Endothelial cell of umbilical vein (primary cell): Measurements from ENCODE around the gene GALNT3.

ENCODE experiments used
- EZH2 ChIP-seq: IDR thresholded peaks from 2 replicates; pipeline ENCODE4 v1.6.1; 2012; ENCODE audit warnings: borderline replicate concordance, low read depth, mild to moderate bottlenecking, moderate library complexity, low read length, inconsistent platforms; ENCODE audit not compliant: severe bottlenecking
- POLR2A ChIP-seq: IDR thresholded peaks from 2 replicates; pipeline ENCODE4 v1.6.1; 2012; ENCODE audit warnings: low read depth, mild to moderate bottlenecking, control low read depth, low read length
- POLR2AphosphoS5 ChIP-seq: IDR thresholded peaks from 2 replicates; pipeline ENCODE4 v1.6.1; 2012; ENCODE audit warnings: low read depth, mild to moderate bottlenecking, control low read depth, low read length, moderate library complexity; ENCODE audit not compliant: insufficient read depth
- TF ChIP-seq, protein P1 (sequence below), 2 donors: IDR thresholded peaks; 1 replicate in 1 of 2; 2 replicates in 1 of 2; pipeline ENCODE4 v1.5.1; 2011; ENCODE audit warnings: low read length in 2 of 2, mild to moderate bottlenecking in 2 of 2, moderate library complexity in 2 of 2, control low read depth in 1 of 2, inconsistent platforms in 1 of 2, low read depth in 1 of 2; ENCODE audit not compliant: insufficient read depth in 1 of 2; ENCODE audit errors: extremely low read depth in 1 of 2
- TF ChIP-seq, protein P2 (sequence below): IDR thresholded peaks from 2 replicates; pipeline ENCODE4 v1.6.1; 2011; ENCODE audit not compliant: insufficient read depth, insufficient read length

DNA sequence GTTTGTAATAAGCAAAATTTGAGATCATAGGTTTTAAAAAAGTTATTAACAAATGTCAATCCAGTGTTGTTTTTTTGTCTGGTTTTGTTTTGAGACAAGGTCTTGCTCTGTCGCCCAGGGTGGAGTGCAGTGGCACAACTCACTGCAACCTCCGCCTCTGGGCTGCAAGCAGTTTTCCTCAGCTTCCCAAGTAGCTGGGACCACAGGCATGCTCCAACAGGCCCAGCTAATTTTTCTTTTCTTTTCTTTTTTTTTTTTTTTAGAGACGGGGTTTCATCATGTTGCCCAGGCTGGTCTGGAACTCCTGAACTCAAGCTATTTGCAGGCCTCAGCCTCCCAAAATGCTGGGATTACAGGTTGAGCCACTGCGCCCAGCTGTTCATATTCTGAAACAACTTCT lies 31.3 kb downstream of the GALNT3 start:
- TF ChIP-seq, protein P1, sequence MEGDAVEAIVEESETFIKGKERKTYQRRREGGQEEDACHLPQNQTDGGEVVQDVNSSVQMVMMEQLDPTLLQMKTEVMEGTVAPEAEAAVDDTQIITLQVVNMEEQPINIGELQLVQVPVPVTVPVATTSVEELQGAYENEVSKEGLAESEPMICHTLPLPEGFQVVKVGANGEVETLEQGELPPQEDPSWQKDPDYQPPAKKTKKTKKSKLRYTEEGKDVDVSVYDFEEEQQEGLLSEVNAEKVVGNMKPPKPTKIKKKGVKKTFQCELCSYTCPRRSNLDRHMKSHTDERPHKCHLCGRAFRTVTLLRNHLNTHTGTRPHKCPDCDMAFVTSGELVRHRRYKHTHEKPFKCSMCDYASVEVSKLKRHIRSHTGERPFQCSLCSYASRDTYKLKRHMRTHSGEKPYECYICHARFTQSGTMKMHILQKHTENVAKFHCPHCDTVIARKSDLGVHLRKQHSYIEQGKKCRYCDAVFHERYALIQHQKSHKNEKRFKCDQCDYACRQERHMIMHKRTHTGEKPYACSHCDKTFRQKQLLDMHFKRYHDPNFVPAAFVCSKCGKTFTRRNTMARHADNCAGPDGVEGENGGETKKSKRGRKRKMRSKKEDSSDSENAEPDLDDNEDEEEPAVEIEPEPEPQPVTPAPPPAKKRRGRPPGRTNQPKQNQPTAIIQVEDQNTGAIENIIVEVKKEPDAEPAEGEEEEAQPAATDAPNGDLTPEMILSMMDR (IDR thresholded peaks at IDR 0.05; ENCODE audit: extremely low read depth in 1 of 2, insufficient read depth in 1 of 2, low read depth in 1 of 2, low read length in 2 of 2) = no peak
- no peak for TF ChIP-seq EZH2
- TF ChIP-seq POLR2AphosphoS5 = no peak
- TF ChIP-seq, protein P2, sequence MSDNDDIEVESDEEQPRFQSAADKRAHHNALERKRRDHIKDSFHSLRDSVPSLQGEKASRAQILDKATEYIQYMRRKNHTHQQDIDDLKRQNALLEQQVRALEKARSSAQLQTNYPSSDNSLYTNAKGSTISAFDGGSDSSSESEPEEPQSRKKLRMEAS = no peak
- no peak for TF ChIP-seq POLR2A
